OCI-LY1 (cell line): ENCODE measurements around the gene AP5S1.

Experiments used
- H2AFZ ChIP-seq: fragments of 200-600 bp; sonication (generic), shearing (Covaris generic); 2 replicates; pipeline ENCODE4 v1.6.0; 2014; ENCODE audit warnings: antibody characterized with exemption, mild to moderate bottlenecking, low read length
- H3F3A ChIP-seq: fragments of 200-600 bp; sonication (generic), shearing (Covaris generic); 2 replicates; pipeline ENCODE4 v1.6.0; 2014; ENCODE audit warnings: mild to moderate bottlenecking, antibody characterized with exemption, low read length, moderate library complexity; ENCODE audit not compliant: insufficient read depth
- H3K27ac ChIP-seq: fragments of 200-600 bp; sonication (generic); 2 replicates; pipeline ENCODE4 v1.5.1; 2014; ENCODE audit warnings: low read length, mixed run types, mild to moderate bottlenecking, low read depth; ENCODE audit not compliant: poor library complexity, severe bottlenecking
- H3K27me3 ChIP-seq: fragments of 200-600 bp; sonication (generic); 2 replicates; pipeline ENCODE4 v1.6.0; 2014; ENCODE audit warnings: antibody characterized with exemption, mild to moderate bottlenecking, low read length, moderate library complexity; ENCODE audit not compliant: insufficient read depth
- H3K36me3 ChIP-seq: fragments of 200-600 bp; sonication (generic); 2 replicates; pipeline ENCODE4 v1.6.1; 2014; ENCODE audit warnings: mild to moderate bottlenecking, antibody characterized with exemption, low read length, moderate library complexity, mixed read lengths; ENCODE audit not compliant: insufficient read depth
- H3K4me1 ChIP-seq: fragments of 200-600 bp; sonication (generic); 2 replicates; pipeline ENCODE4 v1.5.1; 2014; ENCODE audit warnings: mild to moderate bottlenecking, low read length, moderate library complexity; ENCODE audit not compliant: insufficient read depth, severe bottlenecking
- H3K4me2 ChIP-seq: fragments of 200-600 bp; sonication (generic), shearing (Covaris generic); 2 replicates; pipeline ENCODE4 v1.6.1; 2014; ENCODE audit warnings: low read length
- H3K4me3 ChIP-seq: fragments of 200-600 bp; sonication (generic); 2 replicates; pipeline ENCODE4 v1.5.1; 2014; ENCODE audit warnings: low read length, low read depth, mild to moderate bottlenecking, mixed read lengths; ENCODE audit not compliant: poor library complexity, severe bottlenecking
- H3K79me2 ChIP-seq: fragments of 200-600 bp; shearing (Covaris generic); 2 replicates; pipeline ENCODE4 v1.6.1; 2016; ENCODE audit warnings: mixed run types, low read length, mixed read lengths; ENCODE audit not compliant: insufficient read depth
- H3K9ac ChIP-seq: fragments of 200-600 bp; sonication (generic), shearing (Covaris generic); 2 replicates; pipeline ENCODE4 v1.6.1; 2014; ENCODE audit warnings: mild to moderate bottlenecking, low read length, mixed read lengths
- H3K9me2 ChIP-seq: fragments of 200-600 bp; sonication (generic), shearing (Covaris generic); 2 replicates; pipeline ENCODE4 v1.6.1; 2014; ENCODE audit warnings: low read depth, mild to moderate bottlenecking, low read length, mixed read lengths
- H3K9me3 ChIP-seq: fragments of 200-600 bp; shearing (Covaris generic); 2 replicates; pipeline ENCODE4 v1.6.1; 2014; ENCODE audit warnings: low read length, mixed read lengths
- H4K20me1 ChIP-seq: fragments of 200-600 bp; sonication (generic), shearing (Covaris generic); 2 replicates; pipeline ENCODE4 v1.6.0; 2016; ENCODE audit warnings: mild to moderate bottlenecking, low read length; ENCODE audit not compliant: insufficient read depth
- CTCF ChIP-seq: fragments of 200-600 bp; sonication (generic), shearing (Covaris generic); IDR thresholded peaks from 2 replicates; pipeline ENCODE4 v1.5.1; 2017; ENCODE audit warnings: mild to moderate bottlenecking, antibody characterized with exemption, low read length, moderate library complexity, mixed read lengths
- EZH2 ChIP-seq: fragments of 200-600 bp; sonication (generic), shearing (Covaris generic); IDR thresholded peaks from 2 replicates; pipeline ENCODE4 v1.8.0; 2017; ENCODE audit warnings: borderline replicate concordance, mixed run types, mild to moderate bottlenecking, antibody characterized with exemption, low read length, moderate library complexity, mixed read lengths

Gene AP5S1

GRCh38 chr20:3781153-3781910, 39.0 kb upstream of the AP5S1 start, which contains the start of gene SPEF1:
SPEF1 (minus strand) TSS chr20:3781448; CDS start chr20:3781287, 161 bp downstream.
- Histone ChIP-seq H3K9me2 (no peaks in the 10 kb centered on the region), H3K4me1 (peaks cover 56% of the 10 kb centered on the region), H3K4me3 (peak within 1 kb of the TSS; percentile 51), H3K79me2 (no peaks in the 10 kb centered on the region), H3K27me3 (peaks cover 7% of the 10 kb centered on the region), H3K27ac (no peak within 1 kb of the TSS), H4K20me1 (no peaks in the 10 kb centered on the region), H2AFZ (no peak within 1 kb of the TSS), H3K9me3 (no peaks in the 10 kb centered on the region), H3F3A (no peaks in the 10 kb centered on the region), H3K9ac (no peak within 1 kb of the TSS; the same call in 1 of the 2 replicates), H3K4me2 (peak within 1 kb of the TSS; percentile 66), H3K36me3 (peaks cover 4% of the 10 kb centered on the region)
- TF ChIP-seq EZH2 (no peak), CTCF (peak; percentile 42; the same call in 1 of the 2 replicates)

- Histone ChIP-seq H3K9ac (no peak overlapping the region), H4K20me1 (no peaks in the 10 kb centered on the region), H3F3A (no peaks in the 10 kb centered on the region), H3K4me3 (no peak overlapping the region), H3K27ac (no peak overlapping the region), H3K27me3 (peaks cover 7% of the 10 kb centered on the region), H3K9me3 (no peaks in the 10 kb centered on the region), H3K9me2 (no peaks in the 10 kb centered on the region), H3K4me2 (no peak overlapping the region), H3K4me1 (peaks cover 57% of the 10 kb centered on the region), H3K79me2 (no peaks in the 10 kb centered on the region), H3K36me3 (peaks cover 4% of the 10 kb centered on the region), H2AFZ (no peak overlapping the region)
- TF ChIP-seq CTCF, result no peak
- TF ChIP-seq EZH2, result no peak
Observed at GRCh38 chr20:3782597-3782996, 37.8 kb upstream of the AP5S1 start.

- Histone ChIP-seq H3K9ac (no peak overlapping the region), H3K27ac (no peak overlapping the region), H3K27me3 (peaks cover 7% of the 10 kb centered on the region), H3K9me2 (no peaks in the 10 kb centered on the region), H3K4me1 (peaks cover 53% of the 10 kb centered on the region), H3K9me3 (no peaks in the 10 kb centered on the region), H3K4me3 (no peak overlapping the region), H4K20me1 (no peaks in the 10 kb centered on the region), H3K4me2 (no peak overlapping the region), H2AFZ (no peak overlapping the region), H3K79me2 (no peaks in the 10 kb centered on the region), H3F3A (no peaks in the 10 kb centered on the region), H3K36me3 (peaks cover 4% of the 10 kb centered on the region)
- no peak for TF ChIP-seq EZH2
- no peak for TF ChIP-seq CTCF
Observed at GRCh38 chr20:3783068-3783489, 37.3 kb upstream of the AP5S1 start.
